DND-41 (cell line): ENCODE data around the gene C6orf118.

Experiments
- EZH2 ChIP-seq: IDR thresholded peaks from 3 replicates; pipeline ENCODE4 v1.6.1; 2012; ENCODE audit warnings: borderline replicate concordance, low read depth, mild to moderate bottlenecking, moderate library complexity, low read length, inconsistent platforms; ENCODE audit not compliant: severe bottlenecking
- TF ChIP-seq, protein P1 (sequence below): IDR thresholded peaks from 2 replicates; pipeline ENCODE4 v1.5.1; 2012; ENCODE audit warnings: borderline replicate concordance, low read length, moderate library complexity, mild to moderate bottlenecking; ENCODE audit not compliant: poor library complexity, severe bottlenecking; ENCODE audit errors: extremely low read depth

GRCh38 chr6:165249808-165250207 lies 59.6 kb downstream of the C6orf118 start:
- TF ChIP-seq, protein P1, sequence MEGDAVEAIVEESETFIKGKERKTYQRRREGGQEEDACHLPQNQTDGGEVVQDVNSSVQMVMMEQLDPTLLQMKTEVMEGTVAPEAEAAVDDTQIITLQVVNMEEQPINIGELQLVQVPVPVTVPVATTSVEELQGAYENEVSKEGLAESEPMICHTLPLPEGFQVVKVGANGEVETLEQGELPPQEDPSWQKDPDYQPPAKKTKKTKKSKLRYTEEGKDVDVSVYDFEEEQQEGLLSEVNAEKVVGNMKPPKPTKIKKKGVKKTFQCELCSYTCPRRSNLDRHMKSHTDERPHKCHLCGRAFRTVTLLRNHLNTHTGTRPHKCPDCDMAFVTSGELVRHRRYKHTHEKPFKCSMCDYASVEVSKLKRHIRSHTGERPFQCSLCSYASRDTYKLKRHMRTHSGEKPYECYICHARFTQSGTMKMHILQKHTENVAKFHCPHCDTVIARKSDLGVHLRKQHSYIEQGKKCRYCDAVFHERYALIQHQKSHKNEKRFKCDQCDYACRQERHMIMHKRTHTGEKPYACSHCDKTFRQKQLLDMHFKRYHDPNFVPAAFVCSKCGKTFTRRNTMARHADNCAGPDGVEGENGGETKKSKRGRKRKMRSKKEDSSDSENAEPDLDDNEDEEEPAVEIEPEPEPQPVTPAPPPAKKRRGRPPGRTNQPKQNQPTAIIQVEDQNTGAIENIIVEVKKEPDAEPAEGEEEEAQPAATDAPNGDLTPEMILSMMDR: no peak
- no peak for TF ChIP-seq EZH2
